ENCODE data around the gene FAM219A.

The FAM219A gene

GRCh38 chr9:34458013-34458958 lies at the start of gene FAM219A, which contains the start of gene DNAI1:
FAM219A (minus strand) TSS chr9:34458570; CDS start chr9:34458263, 307 bp downstream.
DNAI1 (plus strand) TSS chr9:34458805; CDS start chr9:34459006, 201 bp downstream.
- peak; percentile 98 for DNase-seq

GRCh38 chr9:34507966-34508365 lies 49.6 kb upstream of the FAM219A start:
- DNase-seq: no peak

DNA sequence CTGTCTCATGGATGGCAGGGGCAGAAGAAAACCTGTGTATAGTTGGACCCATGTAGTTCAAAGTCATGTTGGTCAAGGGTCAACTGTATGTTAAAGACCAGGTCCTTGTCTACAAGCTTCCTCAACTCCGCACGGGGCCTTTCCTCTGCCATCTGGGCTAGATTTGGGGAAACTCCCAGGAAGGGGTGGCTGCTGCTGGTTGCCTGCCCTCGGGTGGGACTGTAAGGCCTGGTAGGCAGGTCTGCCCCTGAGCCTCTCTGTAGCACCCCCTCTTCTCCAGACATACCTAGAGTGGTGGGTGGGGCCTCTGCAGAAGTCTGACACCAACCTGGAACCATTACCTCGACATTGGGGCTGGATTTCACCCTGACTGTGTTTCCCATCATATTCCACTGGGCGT lies 49.2 kb upstream of the FAM219A start:
- no peak for DNase-seq

GRCh38 chr9:34506623-34507022 lies 48.3 kb upstream of the FAM219A start:
- no peak for DNase-seq

DNA sequence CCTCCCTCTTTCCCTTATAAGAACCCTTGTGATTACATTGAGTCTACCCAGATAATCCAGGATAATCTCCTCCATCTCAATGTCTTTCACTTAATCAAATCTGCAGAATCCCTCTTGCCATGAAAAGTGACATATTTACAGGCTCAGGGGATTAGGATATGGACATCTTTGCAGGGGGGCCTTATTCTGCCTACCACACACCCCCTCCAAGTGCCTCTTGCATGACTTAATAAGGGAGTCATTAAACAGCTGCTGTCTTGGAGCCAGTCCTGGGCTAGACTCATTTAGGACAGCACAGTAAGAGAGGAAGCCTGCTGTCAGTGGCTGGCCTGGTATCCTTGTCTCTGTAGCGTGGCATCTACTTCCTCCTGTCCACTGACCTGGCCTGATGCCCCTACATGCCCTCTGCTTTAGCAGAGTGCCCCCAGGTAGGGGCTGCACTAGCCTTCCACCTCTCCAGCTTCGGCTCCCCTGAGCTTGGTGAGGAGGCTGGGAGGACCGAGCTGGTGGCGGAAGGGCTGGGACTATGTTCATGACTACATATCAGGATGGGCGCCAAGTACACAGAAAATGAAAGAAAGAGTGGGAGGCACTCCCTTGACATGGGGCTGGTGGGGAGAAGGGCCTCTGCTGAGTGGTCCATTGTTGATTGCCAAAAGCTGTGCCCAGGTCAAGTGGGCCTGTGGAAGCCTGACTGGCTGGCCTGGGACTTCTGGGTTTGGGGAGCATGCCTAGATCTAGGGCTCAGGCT lies 47.2 kb upstream of the FAM219A start:
- no peak for DNase-seq

GRCh38 chr9:34503406-34503805 lies 45.0 kb upstream of the FAM219A start:
- DNase-seq: no peak

DNA sequence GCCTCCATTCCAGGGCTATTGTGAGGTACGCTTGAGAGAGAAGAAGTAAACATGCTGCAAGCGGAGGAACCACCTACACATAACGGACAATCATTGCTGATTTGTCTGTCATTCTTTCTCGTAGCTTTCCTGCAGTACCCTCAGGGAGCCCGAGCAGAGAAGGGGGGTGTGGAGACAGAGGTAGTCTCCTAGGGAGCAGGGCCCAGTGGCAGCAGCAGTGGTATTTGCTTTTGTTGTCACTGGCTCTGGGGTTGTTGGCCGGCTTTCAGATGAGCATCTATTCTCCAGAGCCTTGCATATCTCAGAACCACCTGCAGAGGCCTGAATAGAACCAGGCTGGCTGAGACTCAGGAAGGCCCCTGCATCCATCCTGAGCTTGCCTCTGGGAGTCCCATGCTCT lies 44.5 kb upstream of the FAM219A start:
- no peak for DNase-seq

DNA sequence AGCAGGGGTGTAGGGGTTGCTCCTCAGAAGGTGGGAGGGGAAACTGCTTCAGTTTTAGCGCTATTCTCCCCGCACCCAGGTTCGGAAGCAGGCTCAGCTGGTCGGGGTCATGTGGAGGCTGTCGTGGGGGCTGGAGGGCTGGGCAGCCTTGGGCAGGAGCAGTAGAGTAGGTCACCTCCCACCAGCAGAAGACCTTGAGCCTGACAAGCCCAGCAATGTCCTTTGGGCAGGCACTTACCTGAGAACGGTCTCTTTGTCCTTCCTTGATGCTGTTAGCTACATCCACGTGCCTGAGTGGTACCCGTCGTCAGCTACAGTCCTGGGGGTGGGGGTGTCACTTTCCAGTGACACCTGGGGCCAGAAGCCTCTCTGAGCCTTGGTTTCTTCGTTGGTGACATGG lies 44.1 kb upstream of the FAM219A start:
- no peak for DNase-seq

- DNase-seq: no peak
Measured at GRCh38 chr9:34501889-34502425, 43.6 kb upstream of the FAM219A start.

- no peak for DNase-seq
Measured at GRCh38 chr9:34501372-34501771, 43.0 kb upstream of the FAM219A start.

- DNase-seq: peak; percentile 49
Measured at GRCh38 chr9:34500623-34501267, 42.4 kb upstream of the FAM219A start.

- no peak for DNase-seq
Measured at GRCh38 chr9:34499076-34499475, 40.7 kb upstream of the FAM219A start.

- DNase-seq: no peak
Measured at GRCh38 chr9:34498553-34498952, 40.2 kb upstream of the FAM219A start.

- DNase-seq: no peak
Measured at GRCh38 chr9:34496149-34496712, 37.9 kb upstream of the FAM219A start.

GRCh38 chr9:34493972-34494535 lies 35.7 kb upstream of the FAM219A start:
- no peak for DNase-seq

GRCh38 chr9:34492051-34492450 lies 33.7 kb upstream of the FAM219A start:
- no peak for DNase-seq

GRCh38 chr9:34491596-34491995 lies 33.2 kb upstream of the FAM219A start:
- no peak for DNase-seq

- no peak for DNase-seq
Measured at GRCh38 chr9:34490760-34491159, 32.4 kb upstream of the FAM219A start.

GRCh38 chr9:34490360-34490759 lies 32.0 kb upstream of the FAM219A start:
- DNase-seq: no peak

DNA sequence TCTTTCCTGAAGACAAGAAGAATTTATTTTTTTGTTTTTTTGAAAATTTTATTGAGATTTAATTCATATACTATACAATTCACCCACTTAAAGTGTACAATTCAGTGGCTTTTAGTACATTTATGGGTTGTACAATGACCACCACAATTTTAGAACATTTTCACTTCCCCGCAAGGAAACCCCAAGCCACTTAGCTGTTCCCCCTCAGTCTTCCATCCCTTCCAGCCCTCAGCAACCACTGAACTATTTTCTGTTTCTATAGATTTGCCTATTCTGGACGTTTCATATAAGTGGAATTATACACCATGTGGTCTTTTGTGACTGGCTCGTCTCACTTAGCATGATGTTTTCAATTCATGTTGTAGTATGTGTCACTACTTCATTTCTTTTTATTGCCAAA lies 28.2 kb upstream of the FAM219A start:
- DNase-seq: no peak

- no peak for DNase-seq
Measured at GRCh38 chr9:34485822-34486221, 27.5 kb upstream of the FAM219A start.

DNA sequence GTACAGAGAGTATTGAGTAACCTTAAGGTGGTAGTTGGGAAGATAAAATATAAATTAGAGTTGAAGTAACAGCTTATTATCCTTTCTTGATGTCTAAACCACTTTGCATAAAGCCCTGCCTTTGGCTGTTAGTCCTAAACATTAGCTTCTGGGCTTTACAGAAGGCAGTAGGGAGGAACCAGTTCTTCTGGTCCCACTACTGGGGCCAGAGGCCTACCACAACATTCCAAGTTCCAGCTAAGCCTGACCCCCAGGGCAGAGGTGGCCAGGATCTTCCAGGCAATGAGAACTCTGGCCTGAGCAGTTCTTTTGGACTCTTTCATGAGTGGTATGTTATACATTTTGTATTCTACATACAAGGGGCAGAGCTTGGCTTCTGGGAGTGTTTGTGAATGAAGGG lies 26.3 kb upstream of the FAM219A start:
- no peak for DNase-seq
